ENCODE data around the gene LFNG. TPM values are rescaled to one million over a fixed set of nuclear protein-coding genes. Genes with fewer than 3 reads are reported as not detected.

Gene LFNG
- total and polyA plus RNA-seq, 2 donors (not counting 1 experiment from before 2014, with no cell fraction given) = 73.3 to 208 TPM

GRCh38 chr7:2564970-2565540 lies 45.5 kb downstream of the LFNG start:
- Histone ChIP-seq H3K4me3 (ENCODE audit: control extremely low read depth in 1 of 5, extremely low read depth in 1 of 5, insufficient read depth in 1 of 5, low read depth in 2 of 5, low read length in 4 of 5) (no peak overlapping the region), H3K4me2 (replicated peaks; ENCODE audit: low read depth, low read length, poor library complexity, severe bottlenecking) (no peak overlapping the region), H3K9me3 (ENCODE audit: control extremely low read depth in 1 of 3, control insufficient read depth in 2 of 3, insufficient read depth in 1 of 3, low read length in 2 of 3) (no peaks in the 10 kb centered on the region), H3K79me2 (ENCODE audit: control insufficient read depth, insufficient read depth, low read length) (no peaks in the 10 kb centered on the region), H3K9ac (ENCODE audit: low read length) (no peak overlapping the region), H3K27me3 (replicated peaks in 1 of 4; ENCODE audit: control extremely low read depth in 1 of 4, control insufficient read depth in 3 of 4, insufficient read depth in 4 of 4, low read length in 3 of 4) (no peaks in the 10 kb centered on the region), H2AFZ (ENCODE audit: insufficient read depth, low read depth, low read length, poor library complexity, severe bottlenecking) (no peak overlapping the region), H4K20me1 (ENCODE audit: control insufficient read depth, insufficient read depth, low read length, poor library complexity, severe bottlenecking) (no peaks in the 10 kb centered on the region), H3K36me3 (replicated peaks in 1 of 2; ENCODE audit: control extremely low read depth in 1 of 2, control insufficient read depth in 1 of 2, extremely low read depth in 1 of 2, insufficient read depth in 2 of 2, low read length in 1 of 2) (no peaks in the 10 kb centered on the region), H3K4me1 (ENCODE audit: control insufficient read depth in 2 of 2, insufficient read depth in 2 of 2, low read length in 2 of 2) (peaks cover 14 to 16% of the 10 kb centered on the region in 2 donors), H3K27ac (ENCODE audit: low read length in 2 of 2) (no peak overlapping the region)
- Mint-ChIP-seq H3K4me3 (no peak overlapping the region), H3K27ac (no peak overlapping the region), H3K27me3 (no peaks in the 10 kb centered on the region), H3K4me1 (peaks cover 26% of the 10 kb centered on the region), H3K9me3 (ENCODE audit: insufficient read depth) (no peaks in the 10 kb centered on the region)
- TF ChIP-seq EZH2 (IDR thresholded peaks at IDR 0.05; ENCODE audit: borderline replicate concordance, insufficient read depth, low read depth, low read length, poor library complexity, severe bottlenecking) = no peak
- TF ChIP-seq CTCF (IDR thresholded peaks at IDR 0.05) = no peak
- ATAC-seq (ENCODE audit: low read depth) (no peak), DNase-seq (no peak)
- ChIA-PET POLR2A (no interaction called here), CTCF (interaction anchor here (0.6 to 1.0 kb wide), 2 partner anchors 78 to 87 kb away, joined by 3 read pairs; no protein-coding TSS in a partner anchor)
- WGBS (ENCODE audit: insufficient coverage) = 99% methylated on average over 7 of the region's 12 CpGs
- intact Hi-C loops (cut with micrococcal nuclease) = no loop called here

GRCh38 chr7:2566348-2566889 lies 46.8 kb downstream of the LFNG start:
- Mint-ChIP-seq H3K27me3 (no peaks in the 10 kb centered on the region), H3K4me3 (peak overlapping the region; percentile 52), H3K27ac (no peak overlapping the region), H3K4me1 (peaks cover 25% of the 10 kb centered on the region), H3K9me3 (ENCODE audit: insufficient read depth) (no peaks in the 10 kb centered on the region)
- ChIA-PET POLR2A (interaction anchor here (1.4 kb wide), 1 partner anchor 56 kb away, joined by 3 read pairs; no protein-coding TSS in a partner anchor), CTCF (interaction anchor here (1.7 to 3.7 kb wide), 5 partner anchors 93 to 143 kb away, joined by 3 to 29 read pairs (median 17); no protein-coding TSS in a partner anchor)
- Histone ChIP-seq H3K36me3 (replicated peaks in 1 of 2; ENCODE audit: control extremely low read depth in 1 of 2, control insufficient read depth in 1 of 2, extremely low read depth in 1 of 2, insufficient read depth in 2 of 2, low read length in 1 of 2) (no peaks in the 10 kb centered on the region), H3K27ac (ENCODE audit: low read length in 2 of 2) (no peak overlapping the region), H3K9ac (ENCODE audit: low read length) (no peak overlapping the region), H4K20me1 (ENCODE audit: control insufficient read depth, insufficient read depth, low read length, poor library complexity, severe bottlenecking) (no peaks in the 10 kb centered on the region), H3K9me3 (ENCODE audit: control extremely low read depth in 1 of 3, control insufficient read depth in 2 of 3, insufficient read depth in 1 of 3, low read length in 2 of 3) (no peaks in the 10 kb centered on the region), H3K27me3 (replicated peaks in 1 of 4; ENCODE audit: control extremely low read depth in 1 of 4, control insufficient read depth in 3 of 4, insufficient read depth in 4 of 4, low read length in 3 of 4) (no peaks in the 10 kb centered on the region), H3K4me3 (ENCODE audit: control extremely low read depth in 1 of 5, extremely low read depth in 1 of 5, insufficient read depth in 1 of 5, low read depth in 2 of 5, low read length in 4 of 5) (no peak overlapping the region), H3K4me2 (replicated peaks; ENCODE audit: low read depth, low read length, poor library complexity, severe bottlenecking) (peak overlapping the region; percentile 74), H3K4me1 (ENCODE audit: control insufficient read depth in 2 of 2, insufficient read depth in 2 of 2, low read length in 2 of 2) (peaks cover 14 to 16% of the 10 kb centered on the region in 2 donors), H2AFZ (ENCODE audit: insufficient read depth, low read depth, low read length, poor library complexity, severe bottlenecking) (peak overlapping the region; percentile 54), H3K79me2 (ENCODE audit: control insufficient read depth, insufficient read depth, low read length) (no peaks in the 10 kb centered on the region)
- intact Hi-C loops (cut with micrococcal nuclease) = loop anchor here (2.0 kb wide), 1 partner anchor 114 kb away; no protein-coding TSS in a partner anchor
- ATAC-seq (ENCODE audit: low read depth) (no peak), DNase-seq (no peak)
- TF ChIP-seq CTCF (IDR thresholded peaks at IDR 0.05) (no peak), EZH2 (IDR thresholded peaks at IDR 0.05; ENCODE audit: borderline replicate concordance, insufficient read depth, low read depth, low read length, poor library complexity, severe bottlenecking) (no peak)
- WGBS (ENCODE audit: insufficient coverage) = 81% methylated on average over 6 of the region's 8 CpGs

Data from B cell (primary cell).